SK-N-SH (cell line): Measurements from ENCODE around the gene OR51B2. TPM values are rescaled to one million over a fixed set of nuclear protein-coding genes. Genes with fewer than 3 reads are reported as not detected.

Source experiments
- polyA plus RNA-seq, 3 experiments: library from polyadenylated mRNA; depleted of rRNA; stranded (reverse); fragments of >200 nt; gene quantifications; 2 replicates each; pipeline ENCODE4 v1.2.3, GENCODE V29; 2012
- small RNA-seq, 7 experiments: library from RNA; depleted of rRNA; stranded (forward); fragments of <200 nt; gene quantifications; one replicate each; pipeline ENCODE3, GENCODE V24; 2012

The OR51B2 gene
- polyA plus RNA-seq, 1 of the 3 experiments (the other 2 are of a cell fraction): not detected

Small RNAs within 50 kb of the gene (small RNA-seq; reads per million reads assigned to genes)
- gene AC104389.3: 0 reads per million in 7 experiments

Other genes starting within 250 kb of the OR51B2 start
- not detected in 2 replicates for gene OR52A5, start 185.9 kb downstream of the OR51B2 start, polyA plus RNA-seq (2012; rRNA removed)
- gene OR52A1, start 169.5 kb downstream of the OR51B2 start, polyA plus RNA-seq (2012; rRNA removed): not detected in 2 replicates
- gene OR51V1, start 123.6 kb downstream of the OR51B2 start, polyA plus RNA-seq (2012; rRNA removed): not detected in 2 replicates
- gene HBB, start 97.2 kb downstream of the OR51B2 start, polyA plus RNA-seq (2012; rRNA removed): not detected in 2 replicates
- gene HBD, start 89.8 kb downstream of the OR51B2 start, polyA plus RNA-seq (2012; rRNA removed): not detected in 2 replicates
- not detected in 2 replicates for gene HBG1, start 74.4 kb downstream of the OR51B2 start, polyA plus RNA-seq (2012; rRNA removed)
- 0.33 TPM in 1 of 2 replicates, not detected in the other for gene HBG2, start 69.5 kb downstream of the OR51B2 start, polyA plus RNA-seq (2012; rRNA removed)
- gene HBE1, start 54.4 kb downstream of the OR51B2 start, polyA plus RNA-seq (2012; rRNA removed): 2.4 TPM in 2 replicates
- gene OR51B4, start 22.4 kb downstream of the OR51B2 start, polyA plus RNA-seq (2012; rRNA removed): 0.07 and 0.29 TPM in 2 replicates
- 0.15 and 0.29 TPM in 2 replicates for gene OR51B5, start 19.2 kb upstream of the OR51B2 start, polyA plus RNA-seq (2012; rRNA removed)
- not detected in 2 replicates for gene OR51B6, start 27.2 kb upstream of the OR51B2 start, polyA plus RNA-seq (2012; rRNA removed)
- not detected in 2 replicates for gene OR51M1, start 59.5 kb upstream of the OR51B2 start, polyA plus RNA-seq (2012; rRNA removed)
- not detected in 2 replicates for gene OR51Q1, start 97.8 kb upstream of the OR51B2 start, polyA plus RNA-seq (2012; rRNA removed)
- 0.08 TPM in 1 of 2 replicates, not detected in the other for gene OR51I1, start 117.2 kb upstream of the OR51B2 start, polyA plus RNA-seq (2012; rRNA removed)
- not detected in 2 replicates for gene OR51I2, start 125.0 kb upstream of the OR51B2 start, polyA plus RNA-seq (2012; rRNA removed)
- gene OR52D1, start 164.4 kb upstream of the OR51B2 start, polyA plus RNA-seq (2012; rRNA removed): not detected in 2 replicates
- not detected in 2 replicates for gene UBQLN3, start 185.7 kb upstream of the OR51B2 start, polyA plus RNA-seq (2012; rRNA removed)
- 0.03 and 0.10 TPM in 2 replicates for gene UBQLNL, start 192.4 kb upstream of the OR51B2 start, polyA plus RNA-seq (2012; rRNA removed)
- gene OR52H1, start 224.2 kb upstream of the OR51B2 start, polyA plus RNA-seq (2012; rRNA removed): not detected in 2 replicates